Measurements from ENCODE around the gene TOMM6.
"Not testable (repeated sequence)": the region's sequence is repeated elsewhere in the genome, so short reads cannot be mapped to it uniquely, and the experiment has no call there.

The TOMM6 gene

DNA sequence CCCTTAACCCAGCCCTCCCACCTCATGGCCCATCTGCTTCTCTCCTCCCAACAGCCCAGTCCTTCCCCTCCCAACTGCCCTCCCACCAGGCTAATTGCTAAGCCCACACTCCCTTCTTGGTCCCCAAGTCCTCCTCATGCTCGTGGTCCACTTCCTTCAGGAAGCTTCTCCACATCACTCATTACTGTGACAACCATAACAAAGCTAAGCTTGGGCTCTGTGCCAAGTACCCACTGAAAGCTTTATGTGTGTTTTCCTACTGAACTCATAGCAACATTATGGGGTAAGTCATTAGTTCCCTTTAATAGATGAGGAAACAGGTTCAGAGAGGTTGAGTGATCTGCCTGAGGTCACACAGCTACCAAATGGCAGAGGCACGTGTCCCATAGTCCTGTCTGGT lies 24.0 kb upstream of the TOMM6 start:
- no peak for DNase-seq (ENCODE audit: low read depth)

GRCh38 chr6:41766043-41766664 lies 21.3 kb upstream of the TOMM6 start:
- not testable (repeated sequence) for DNase-seq (ENCODE audit: low read depth)

- DNase-seq (ENCODE audit: low read depth) = peak; percentile 75
Observed at GRCh38 chr6:41767112-41767833, 20.2 kb upstream of the TOMM6 start.

- no peak for DNase-seq (ENCODE audit: low read depth)
Observed at GRCh38 chr6:41768545-41769308, 18.8 kb upstream of the TOMM6 start.

GRCh38 chr6:41769376-41769775 lies 18.1 kb upstream of the TOMM6 start:
- no peak for DNase-seq (ENCODE audit: low read depth)

DNA sequence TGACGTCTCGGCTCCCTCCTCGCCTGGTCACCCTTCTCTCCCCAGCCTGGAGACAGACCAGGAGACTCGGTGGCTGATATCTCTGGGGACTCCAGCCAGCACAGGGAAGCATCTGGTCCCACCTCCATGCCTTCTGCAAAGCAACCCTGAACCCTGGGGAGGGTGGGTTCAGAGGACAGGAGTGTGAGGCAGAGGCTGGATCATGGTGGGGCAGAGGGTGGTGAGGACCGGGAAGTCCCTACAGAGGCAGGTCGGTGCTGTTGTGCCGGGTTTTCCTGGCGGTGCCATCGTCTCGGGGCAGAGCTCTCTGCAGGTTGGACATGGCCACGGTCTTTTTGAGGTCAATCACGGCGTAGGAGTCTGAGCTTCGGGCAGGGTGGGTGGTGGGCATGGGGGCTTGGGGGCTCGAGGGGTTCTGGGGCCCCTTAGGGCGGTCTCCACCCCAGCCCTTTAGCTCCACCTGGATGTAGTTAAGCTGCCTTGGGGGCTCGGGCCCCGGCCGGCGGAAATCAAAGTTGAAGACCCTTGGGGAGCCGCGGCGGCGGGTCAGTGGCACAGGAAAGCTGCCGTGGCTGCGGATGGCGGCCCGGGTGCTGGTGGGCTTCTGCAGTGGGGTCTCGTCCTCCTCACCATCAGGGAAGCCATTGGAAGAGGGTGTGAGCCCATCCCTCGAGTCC lies 17.0 kb upstream of the TOMM6 start:
- DNase-seq (ENCODE audit: low read depth) = no peak

DNA sequence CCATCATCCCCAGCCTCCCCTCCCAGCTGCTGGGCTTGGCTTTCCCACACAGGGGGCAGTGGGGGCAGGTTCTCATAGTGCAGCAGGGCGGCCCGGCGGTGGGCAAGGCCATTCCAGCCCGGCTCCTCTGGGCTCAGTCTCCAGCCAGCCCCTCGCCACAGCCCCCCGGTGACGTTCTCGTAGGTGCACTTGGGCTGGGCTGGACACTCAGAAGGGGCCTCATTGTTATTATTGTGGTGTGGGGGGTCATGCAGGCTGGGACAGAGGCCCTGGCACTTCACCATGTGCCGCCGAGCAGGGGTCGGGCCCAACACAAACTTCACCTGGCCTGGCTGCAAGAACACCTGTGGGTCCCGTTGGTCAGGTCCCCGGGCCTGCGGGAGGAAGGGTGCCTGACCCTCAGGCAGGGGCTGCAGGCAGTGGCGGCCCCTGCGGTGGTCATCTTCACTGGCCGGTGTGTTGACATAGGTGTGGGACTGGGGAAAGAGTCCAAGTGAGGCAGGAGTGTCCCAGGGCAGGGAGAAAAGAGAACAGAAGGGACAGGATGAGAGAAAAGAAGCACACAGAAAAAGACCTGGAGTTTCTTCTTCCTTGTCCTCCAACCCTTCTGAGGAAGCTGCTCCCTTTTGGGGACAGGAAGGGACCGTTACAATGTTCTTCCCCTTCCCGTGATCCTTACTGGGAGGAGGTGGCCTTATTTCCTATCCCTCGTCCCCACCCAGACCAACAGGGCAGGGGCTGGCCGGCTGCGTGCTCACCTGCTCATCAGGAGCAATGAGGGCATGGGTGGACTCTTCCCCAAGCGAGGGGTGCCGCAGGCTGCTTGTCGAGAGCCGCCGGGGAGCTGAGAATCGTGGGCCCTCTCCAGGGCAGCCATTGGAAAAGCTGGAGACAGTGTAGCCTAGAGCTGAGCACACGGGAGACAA lies 16.2 kb upstream of the TOMM6 start:
- no peak for DNase-seq (ENCODE audit: low read depth)

- DNase-seq (ENCODE audit: low read depth) = no peak
Observed at GRCh38 chr6:41774841-41775240, 12.7 kb upstream of the TOMM6 start.

DNA sequence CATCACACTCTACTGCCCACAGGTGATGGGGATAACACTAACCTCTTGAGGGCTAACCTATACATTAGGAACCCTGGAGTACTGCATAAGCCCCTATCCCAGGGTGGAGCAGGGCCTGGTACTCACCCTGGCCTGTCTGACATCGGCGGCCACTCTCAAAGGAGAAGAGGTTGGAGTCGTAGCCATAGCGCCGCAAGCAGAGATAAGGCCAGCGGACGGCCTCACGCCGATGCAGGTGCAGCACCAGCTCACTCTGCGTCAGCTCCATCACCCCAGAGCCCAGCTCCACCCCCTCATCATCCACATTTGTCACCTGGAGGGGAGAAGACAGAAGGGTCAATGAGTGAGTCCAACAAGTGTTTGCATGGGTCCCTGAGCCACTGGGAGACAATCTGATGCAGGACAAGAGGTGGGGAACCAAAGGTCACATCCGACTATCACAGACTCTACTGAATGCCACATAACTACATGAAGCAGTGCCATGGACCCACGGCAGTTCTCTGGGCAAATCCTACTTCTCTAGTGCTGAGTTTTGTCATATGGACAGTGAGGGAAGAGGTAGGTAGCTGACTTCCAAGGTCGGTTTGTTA lies 12.1 kb upstream of the TOMM6 start:
- DNase-seq (ENCODE audit: low read depth) = no peak

GRCh38 chr6:41777551-41778285 lies 9.8 kb upstream of the TOMM6 start:
- DNase-seq (ENCODE audit: low read depth) = no peak

GRCh38 chr6:41778895-41779294 lies 8.6 kb upstream of the TOMM6 start:
- DNase-seq (ENCODE audit: low read depth) = no peak

- DNase-seq (ENCODE audit: low read depth) = no peak
Observed at GRCh38 chr6:41779336-41779735, 8.2 kb upstream of the TOMM6 start.

GRCh38 chr6:41779788-41780550 lies 7.5 kb upstream of the TOMM6 start, which contains the start of gene FRS3:
Gene FRS3 (minus strand): TSS chr6:41779900. CDS start chr6:41776987, 2,913 bp downstream.
- peak; percentile 95 for DNase-seq (ENCODE audit: low read depth)

DNA sequence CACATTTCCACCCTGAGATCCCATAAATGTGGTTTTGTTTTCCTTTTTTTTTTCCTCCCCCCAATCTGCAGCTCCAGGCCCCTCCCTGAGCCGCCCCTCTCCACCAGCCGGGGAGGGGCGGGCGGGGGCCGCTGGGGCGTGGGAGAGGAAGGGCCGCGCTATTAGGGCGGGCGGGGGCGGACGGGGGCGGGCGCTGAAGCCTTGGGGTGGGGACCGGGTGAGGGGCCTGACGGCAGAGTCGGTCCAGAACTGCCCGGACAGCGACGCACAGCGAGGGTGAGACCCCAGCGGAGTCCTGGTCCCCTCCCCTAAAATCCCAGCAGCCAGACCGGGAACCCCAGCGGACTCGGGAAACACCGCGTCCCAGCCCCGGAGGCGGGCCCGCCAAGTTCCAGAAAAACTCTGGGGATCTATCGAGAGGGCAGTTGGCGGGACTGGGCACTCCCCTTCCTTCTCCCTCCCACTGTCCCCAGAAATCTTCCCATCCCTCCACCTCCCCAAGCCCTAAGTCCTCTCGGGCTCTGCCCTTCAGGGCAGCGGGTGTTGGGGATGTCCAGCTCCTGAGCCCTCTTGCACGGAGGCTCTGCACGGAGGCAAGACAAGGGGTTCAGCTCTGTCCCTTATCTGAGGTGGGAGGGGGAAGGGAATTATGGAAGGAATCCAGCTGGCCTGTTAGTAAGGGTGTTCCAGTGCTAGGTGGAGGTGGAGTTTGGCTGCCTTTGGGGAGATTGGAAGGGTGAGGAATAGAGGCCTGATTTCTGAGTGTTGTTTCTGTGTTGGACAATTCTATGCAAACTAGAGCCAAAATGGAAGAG lies 6.7 kb upstream of the TOMM6 start, which contains the start of gene PRICKLE4:
TSS of gene PRICKLE4 (plus strand) at position 232 of the 815 bp plus-strand sequence. CDS start 2,692 bp downstream, outside the sequence.
- no peak for DNase-seq (ENCODE audit: low read depth)

DNA sequence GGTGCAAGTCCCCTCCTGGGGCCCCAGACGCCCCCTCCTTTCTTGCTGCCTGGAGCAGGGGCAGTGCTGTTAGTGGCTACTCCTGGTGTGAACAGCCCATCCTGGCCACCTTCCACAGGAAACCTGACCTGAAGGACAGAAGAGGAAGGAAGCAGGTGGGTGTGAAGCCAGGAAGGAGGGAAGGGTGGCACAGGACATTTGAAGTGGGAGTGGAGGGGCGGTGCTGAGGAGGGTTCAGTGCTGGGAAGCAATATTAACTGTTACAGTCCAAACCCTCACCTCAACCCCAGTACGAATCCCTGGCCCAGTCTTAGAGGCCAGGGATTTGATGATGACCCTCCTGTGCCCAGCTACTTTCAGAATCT lies 6.1 kb upstream of the TOMM6 start:
- no peak for DNase-seq (ENCODE audit: low read depth)

DNA sequence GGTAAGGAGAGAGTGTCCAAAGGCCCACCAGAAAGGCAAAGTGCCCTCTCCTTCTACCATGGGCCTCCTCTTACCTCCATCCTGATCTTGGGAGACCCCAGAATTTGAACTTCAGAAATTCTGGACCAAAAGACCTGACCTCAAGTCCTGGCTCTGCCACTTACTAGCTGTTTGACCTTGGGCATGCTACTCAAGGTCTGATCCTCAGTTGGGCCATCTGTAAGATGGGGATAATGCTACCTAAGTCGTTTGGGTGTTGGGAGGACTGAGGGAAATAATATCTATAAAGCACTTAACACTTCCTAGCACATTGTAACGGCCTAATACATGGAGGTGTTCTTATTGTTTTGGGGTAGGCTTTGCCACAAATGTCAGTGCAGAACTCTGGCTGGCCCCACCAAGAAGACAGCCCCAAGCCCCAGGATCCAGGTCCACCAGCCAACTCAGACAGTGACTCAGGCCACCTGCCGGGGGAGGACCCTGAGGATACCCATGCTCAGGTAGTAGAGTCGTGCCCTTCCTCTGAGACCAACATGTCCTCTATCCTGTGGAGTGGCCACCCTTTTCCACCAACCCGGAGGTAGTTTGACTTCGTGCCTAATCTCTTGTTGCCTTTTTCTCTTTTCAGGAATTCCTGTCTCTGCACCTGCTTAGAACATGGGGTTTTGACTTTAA lies 4.3 kb upstream of the TOMM6 start:
- DNase-seq (ENCODE audit: low read depth) = no peak

- no peak for DNase-seq (ENCODE audit: low read depth)
Observed at GRCh38 chr6:41784581-41785171, 2.8 kb upstream of the TOMM6 start.

DNA sequence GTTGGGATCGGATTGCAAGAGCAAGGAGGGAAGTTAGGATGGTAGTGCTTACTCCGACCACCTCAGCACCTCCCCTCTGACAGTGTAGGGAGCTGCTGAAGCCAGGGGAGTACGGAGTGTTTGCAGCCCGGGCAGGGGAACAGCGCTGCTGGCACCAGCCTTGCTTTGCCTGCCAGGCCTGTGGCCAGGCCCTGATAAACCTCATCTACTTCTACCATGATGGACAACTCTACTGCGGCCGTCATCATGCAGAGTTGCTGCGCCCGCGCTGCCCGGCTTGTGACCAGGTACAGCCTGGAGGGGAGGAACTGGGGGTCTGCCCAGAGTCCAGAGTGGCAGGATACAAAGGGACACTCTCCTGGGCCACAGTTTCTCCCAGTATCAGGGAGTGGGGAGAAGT lies 2.2 kb upstream of the TOMM6 start:
- DNase-seq (ENCODE audit: low read depth) = no peak
